Tibial nerve (tissue), 4 donors: ENCODE measurements around the gene PSME3. TPM values are rescaled to one million over a fixed set of nuclear protein-coding genes. Genes with fewer than 3 reads are reported as not detected.

Experiments
- DNase-seq, 2 donors: peaks; one replicate each; pipeline ENCODE4 v3.0.0-alpha.2; 2019; ENCODE audit warnings: low spot score in 2 of 2
- H3K27ac ChIP-seq, 4 donors: fragments of 200-600 bp; sonication (generic) in 3 of 4; one replicate each; pipeline ENCODE4 v1.5.1; 2017 to 2019; ENCODE audit warnings: mild to moderate bottlenecking in 1 of 4
- H3K27me3 ChIP-seq, 2 donors: fragments of 200-600 bp; sonication (generic) in 1 of 2; one replicate each; pipeline versions ENCODE4 v1.5.1 to v1.6.0; 2017 to 2019
- H3K36me3 ChIP-seq, 3 donors: fragments of 200-600 bp; sonication (generic); one replicate each; pipeline ENCODE4 v1.5.1; 2018 to 2019
- H3K4me1 ChIP-seq, 4 donors: fragments of 200-600 bp; sonication (generic) in 3 of 4; one replicate each; pipeline ENCODE4 v1.5.1; 2017 to 2019
- H3K4me3 ChIP-seq, 4 donors: fragments of 200-600 bp; sonication (generic) in 3 of 4; one replicate each; pipeline ENCODE4 v1.5.1; 2017 to 2019; ENCODE audit warnings: mild to moderate bottlenecking in 1 of 4, moderate library complexity in 1 of 4
- H3K9me3 ChIP-seq, 4 donors: fragments of 200-600 bp; sonication (generic) in 3 of 4; one replicate each; pipeline ENCODE4 v1.5.1; 2017 to 2019
- EP300 ChIP-seq, 2 donors: sonication (generic); formaldehyde crosslinking; IDR thresholded peaks; one replicate each; pipeline ENCODE4 v1.6.1; 2017; ENCODE audit warnings: antibody characterized with exemption in 2 of 2, mild to moderate bottlenecking in 1 of 2
- POLR2A ChIP-seq, 2 donors: fragments of 450-650 bp; IDR thresholded peaks; one replicate each; pipeline ENCODE4 v1.6.1; 2017; ENCODE audit warnings: antibody characterized with exemption in 2 of 2, mild to moderate bottlenecking in 2 of 2, moderate library complexity in 2 of 2
- WGBS, 2 donors: methylation state at CpG; one replicate each; pipeline ENCODE4 v1.1.5; 2018; 5-methylcytosine and 5-hydroxymethylcytosine counted together
- total RNA-seq, 4 donors: library from RNA; depleted of rRNA; stranded (reverse); fragments of >200 nt; gene quantifications; one replicate each; pipeline ENCODE4 v1.1.0, GENCODE V29; 2016
- TF ChIP-seq, protein P1 (sequence below), 5 experiments: fragments of 200-600 bp in 3 of 5; fragments of 450-650 bp in 2 of 5; sonication (generic) in 3 of 5; IDR thresholded peaks; one replicate each; pipeline ENCODE4 v1.5.1; 2016 to 2019; ENCODE audit warnings: antibody characterized with exemption in 5 of 5, mild to moderate bottlenecking in 3 of 5, moderate library complexity in 2 of 5

Gene PSME3
- total RNA-seq, 4 donors from 2014 or later, result 42.2 to 86.7 (median 53.7) TPM

DNA sequence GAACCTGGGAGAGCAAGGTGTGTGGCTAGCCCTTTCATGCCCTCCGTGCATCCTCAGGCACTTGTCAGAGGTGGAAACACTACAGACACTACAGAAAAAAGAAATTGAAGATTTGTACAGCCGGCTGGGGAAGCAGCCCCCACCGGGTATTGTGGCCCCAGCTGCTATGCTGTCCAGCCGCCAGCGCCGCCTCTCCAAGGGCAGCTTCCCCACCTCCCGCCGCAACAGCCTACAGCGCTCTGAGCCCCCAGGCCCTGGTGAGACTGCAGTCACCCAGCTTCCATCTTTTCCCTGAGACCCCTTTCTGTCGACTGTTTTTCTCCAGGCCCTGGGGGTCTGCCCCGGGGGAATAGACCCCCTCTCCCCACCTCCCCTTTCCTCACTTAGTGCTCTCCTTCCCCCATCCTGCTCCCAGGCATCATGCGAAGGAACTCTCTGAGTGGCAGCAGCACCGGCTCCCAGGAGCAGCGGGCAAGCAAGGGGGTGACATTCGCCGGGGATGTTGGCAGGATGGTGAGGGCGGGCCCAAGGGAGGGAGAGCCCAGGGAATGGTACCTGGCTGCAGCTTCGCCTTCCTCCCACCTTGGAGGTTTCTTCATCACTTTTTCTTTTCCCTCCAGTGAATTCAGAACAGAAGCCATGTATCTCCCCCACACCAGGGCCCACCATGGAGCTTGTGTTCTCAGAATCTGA, 37.0 kb upstream of the PSME3 start:
- Histone ChIP-seq H3K4me3 (no peak overlapping the region), H3K27ac (peak overlapping the region in 1 of 4 donors; percentile 23), H3K27me3 (no peaks in the 10 kb centered on the region), H3K9me3 (no peaks in the 10 kb centered on the region), H3K36me3 (peaks cover 0 to 27% (median 0%) of the 10 kb centered on the region in 3 donors), H3K4me1 (peaks cover 0 to 29% (median 11%) of the 10 kb centered on the region in 4 donors)
- DNase-seq, result no peak
- WGBS, 2 donors, result 91% methylated on average over 18 of the region's 18 CpGs
- TF ChIP-seq, protein P1, sequence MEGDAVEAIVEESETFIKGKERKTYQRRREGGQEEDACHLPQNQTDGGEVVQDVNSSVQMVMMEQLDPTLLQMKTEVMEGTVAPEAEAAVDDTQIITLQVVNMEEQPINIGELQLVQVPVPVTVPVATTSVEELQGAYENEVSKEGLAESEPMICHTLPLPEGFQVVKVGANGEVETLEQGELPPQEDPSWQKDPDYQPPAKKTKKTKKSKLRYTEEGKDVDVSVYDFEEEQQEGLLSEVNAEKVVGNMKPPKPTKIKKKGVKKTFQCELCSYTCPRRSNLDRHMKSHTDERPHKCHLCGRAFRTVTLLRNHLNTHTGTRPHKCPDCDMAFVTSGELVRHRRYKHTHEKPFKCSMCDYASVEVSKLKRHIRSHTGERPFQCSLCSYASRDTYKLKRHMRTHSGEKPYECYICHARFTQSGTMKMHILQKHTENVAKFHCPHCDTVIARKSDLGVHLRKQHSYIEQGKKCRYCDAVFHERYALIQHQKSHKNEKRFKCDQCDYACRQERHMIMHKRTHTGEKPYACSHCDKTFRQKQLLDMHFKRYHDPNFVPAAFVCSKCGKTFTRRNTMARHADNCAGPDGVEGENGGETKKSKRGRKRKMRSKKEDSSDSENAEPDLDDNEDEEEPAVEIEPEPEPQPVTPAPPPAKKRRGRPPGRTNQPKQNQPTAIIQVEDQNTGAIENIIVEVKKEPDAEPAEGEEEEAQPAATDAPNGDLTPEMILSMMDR (IDR thresholded peaks at IDR 0.05), result no peak
- TF ChIP-seq EP300 (IDR thresholded peaks at IDR 0.05) (no peak), POLR2A (IDR thresholded peaks at IDR 0.05) (no peak)

DNA sequence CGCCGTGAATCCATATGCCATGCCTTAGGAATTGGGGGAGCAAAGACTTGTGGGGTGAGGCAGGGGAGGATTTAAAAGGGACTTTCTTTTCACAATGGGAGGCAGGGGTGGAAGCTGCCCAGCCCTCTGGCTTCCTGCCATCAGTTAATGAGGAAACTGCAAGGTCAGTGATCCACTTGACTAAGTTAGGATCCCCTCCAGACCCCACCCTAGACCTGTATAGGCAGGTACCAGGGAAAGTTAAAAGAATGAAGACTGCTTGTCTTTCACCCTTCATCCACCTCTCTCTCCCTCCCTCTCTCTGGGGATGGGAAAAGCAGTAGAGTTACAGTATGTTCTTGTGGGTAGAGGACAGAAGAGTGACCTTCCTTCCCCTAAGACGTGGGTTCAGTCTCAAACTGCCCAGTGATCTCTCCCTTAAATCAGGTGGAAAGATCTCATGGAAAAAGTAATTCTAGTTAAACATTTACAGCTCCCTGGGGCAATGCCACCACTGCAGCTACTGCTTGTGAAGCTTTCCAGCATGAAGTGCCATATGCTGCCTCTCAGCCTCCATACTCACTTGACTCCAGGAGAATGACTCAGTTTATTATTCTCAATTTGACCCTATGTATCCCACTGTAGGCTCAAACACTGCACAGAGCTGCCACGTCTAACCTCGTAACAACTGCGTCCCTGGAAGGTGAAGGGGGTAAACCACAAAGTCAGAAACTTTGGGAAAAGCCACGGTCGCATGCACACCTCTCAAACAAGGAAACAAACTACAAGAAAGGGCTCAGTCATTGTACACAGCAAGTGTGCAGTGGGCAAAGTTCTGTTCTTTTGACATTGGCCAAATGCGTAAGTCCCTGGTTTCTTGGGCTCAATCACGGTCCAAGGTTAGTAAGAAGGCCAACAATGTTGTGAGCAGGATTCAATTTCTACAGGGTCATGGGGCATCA, 35.9 kb upstream of the PSME3 start:
- H3K4me3 ChIP-seq, result peak overlapping the region; percentile 57 to 90 (median 78)

DNA sequence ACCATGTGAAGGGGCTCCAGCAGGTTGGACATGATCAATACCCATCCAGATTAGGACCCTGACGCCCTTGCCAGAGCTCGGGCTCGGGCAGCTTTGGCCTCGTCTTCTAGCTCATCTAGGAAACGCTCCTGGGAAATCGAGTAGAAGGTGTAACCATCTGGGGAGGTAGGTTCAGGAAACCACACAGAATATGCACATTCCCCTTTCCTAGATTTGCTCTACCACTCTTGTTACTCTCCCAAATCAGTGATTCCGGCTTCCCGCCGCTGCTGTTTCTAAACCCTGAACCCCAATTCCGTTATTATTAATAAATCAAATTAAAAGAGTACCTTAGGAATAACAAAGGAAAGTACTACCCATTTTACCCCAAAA, 35.2 kb upstream of the PSME3 start:
- TF ChIP-seq EP300 (IDR thresholded peaks at IDR 0.05) (no peak), POLR2A (IDR thresholded peaks at IDR 0.05) (no peak)
- TF ChIP-seq, protein P1 (IDR thresholded peaks at IDR 0.05), result no peak
- Histone ChIP-seq H3K27me3 (no peaks in the 10 kb centered on the region), H3K9me3 (no peaks in the 10 kb centered on the region), H3K4me3 (peak overlapping the region; percentile 57 to 90 (median 78)), H3K27ac (peak overlapping the region; percentile 49 to 84 (median 76)), H3K36me3 (peaks cover 0 to 27% (median 0%) of the 10 kb centered on the region in 3 donors), H3K4me1 (peaks cover 0 to 29% (median 11%) of the 10 kb centered on the region in 4 donors)
- no peak for DNase-seq
- WGBS, 2 donors, result 23 to 25% methylated on average over 10 of the region's 10 CpGs

More for the DNA sequence above, 35.9 kb upstream of the PSME3 start:
- no peak for TF ChIP-seq POLR2A (IDR thresholded peaks at IDR 0.05)
- TF ChIP-seq EP300 (IDR thresholded peaks at IDR 0.05), result no peak
- TF ChIP-seq, protein P1 (IDR thresholded peaks at IDR 0.05), result no peak
- 72 to 75% methylated on average over 10 of the region's 10 CpGs for WGBS, 2 donors
- peaks cover 0 to 29% (median 11%) of the 10 kb centered on the region in 4 donors for H3K4me1 ChIP-seq
- H3K27me3 ChIP-seq, result no peaks in the 10 kb centered on the region
- H3K9me3 ChIP-seq, result no peaks in the 10 kb centered on the region
- peaks cover 0 to 27% (median 0%) of the 10 kb centered on the region in 3 donors for H3K36me3 ChIP-seq
- DNase-seq, result no peak
- H3K27ac ChIP-seq, result peak overlapping the region in 2 of 4 donors; percentile 83 to 84

DNA sequence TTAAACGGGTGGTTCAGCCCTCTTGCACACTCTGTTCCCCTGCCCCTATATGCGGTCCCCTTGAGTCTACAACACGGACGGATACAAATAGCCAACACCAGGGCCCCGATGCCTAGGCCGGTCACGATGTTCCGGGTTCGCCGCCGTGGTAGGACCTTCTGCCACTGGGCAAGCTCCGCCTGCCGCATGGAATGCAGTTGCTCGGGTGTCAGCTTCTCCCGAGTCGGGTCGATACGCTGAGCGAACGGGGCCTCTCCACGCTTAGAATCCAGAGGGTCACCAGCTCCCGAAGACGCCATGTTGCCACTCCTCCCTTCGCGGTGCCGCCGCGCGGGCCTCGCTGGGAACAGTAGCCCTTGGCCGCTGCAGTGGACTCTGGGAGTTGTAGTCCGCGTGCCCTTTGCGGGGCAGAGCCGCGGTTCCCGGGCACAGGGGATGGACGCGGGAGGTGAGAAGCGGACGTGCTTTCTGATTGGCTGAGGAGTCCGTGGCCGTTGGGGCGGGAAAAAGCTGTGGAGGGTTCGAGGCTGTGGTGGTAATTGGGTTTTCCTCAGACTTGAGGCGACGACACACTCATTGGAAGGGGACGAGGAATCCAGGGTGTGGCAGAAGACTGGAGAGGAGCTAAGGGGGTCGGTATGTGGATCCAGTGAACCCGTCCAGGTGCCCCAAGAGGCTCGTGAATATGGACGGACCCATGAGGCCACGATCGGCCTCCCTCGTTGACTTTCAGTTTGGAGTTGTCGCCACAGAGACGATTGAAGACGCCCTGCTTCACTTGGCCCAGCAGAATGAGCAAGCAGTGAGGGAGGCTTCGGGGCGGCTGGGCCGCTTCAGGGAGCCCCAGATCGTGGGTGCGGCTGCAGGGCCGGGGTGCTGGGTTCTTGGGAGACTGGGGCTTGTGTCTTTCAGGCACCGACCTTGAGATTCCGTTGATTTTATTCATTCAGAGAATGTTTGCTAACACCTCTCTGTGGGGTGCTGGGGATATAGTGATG, 34.5 kb upstream of the PSME3 start, which contains the start of the genes CNTD1 and COA3:
Gene CNTD1 (plus strand): TSS at position 479 of the 998 bp plus-strand sequence. CDS start 207 bp downstream, at position 686.
Gene COA3 (minus strand): TSS at position 322 of the 998 bp plus-strand sequence. CDS start 23 bp downstream, at position 299.
- Histone ChIP-seq H3K27me3 (no peaks in the 10 kb centered on the region), H3K27ac (peak within 1 kb of the TSS; percentile 49 to 84 (median 76))

More for the DNA sequence above, 34.5 kb upstream of the PSME3 start, which contains the start of the genes CNTD1 and COA3:
- peak; percentile 66 to 67 for DNase-seq
- Histone ChIP-seq H3K4me3 (peak within 1 kb of the TSS; percentile 57 to 90 (median 78)), H3K9me3 (no peaks in the 10 kb centered on the region), H3K4me1 (peaks cover 0 to 29% (median 11%) of the 10 kb centered on the region in 4 donors), H3K36me3 (peaks cover 0 to 27% (median 0%) of the 10 kb centered on the region in 3 donors)
- TF ChIP-seq, protein P1 (IDR thresholded peaks at IDR 0.05), result no peak
- TF ChIP-seq EP300 (IDR thresholded peaks at IDR 0.05), result peak in 1 of 2 donors; percentile 77
- WGBS, 2 donors, result 30 to 34% methylated on average over 50 to 56 of the region's 66 CpGs
